GM19099 (cell line): ENCODE measurements around the gene SLC22A23.

Source experiments
- POLR2A ChIP-seq: IDR thresholded peaks from 3 replicates; pipeline ENCODE4 v1.6.1; 2011; ENCODE audit warnings: low read depth; ENCODE audit not compliant: insufficient read length; ENCODE audit errors: extremely low read depth

Gene SLC22A23, protein sequence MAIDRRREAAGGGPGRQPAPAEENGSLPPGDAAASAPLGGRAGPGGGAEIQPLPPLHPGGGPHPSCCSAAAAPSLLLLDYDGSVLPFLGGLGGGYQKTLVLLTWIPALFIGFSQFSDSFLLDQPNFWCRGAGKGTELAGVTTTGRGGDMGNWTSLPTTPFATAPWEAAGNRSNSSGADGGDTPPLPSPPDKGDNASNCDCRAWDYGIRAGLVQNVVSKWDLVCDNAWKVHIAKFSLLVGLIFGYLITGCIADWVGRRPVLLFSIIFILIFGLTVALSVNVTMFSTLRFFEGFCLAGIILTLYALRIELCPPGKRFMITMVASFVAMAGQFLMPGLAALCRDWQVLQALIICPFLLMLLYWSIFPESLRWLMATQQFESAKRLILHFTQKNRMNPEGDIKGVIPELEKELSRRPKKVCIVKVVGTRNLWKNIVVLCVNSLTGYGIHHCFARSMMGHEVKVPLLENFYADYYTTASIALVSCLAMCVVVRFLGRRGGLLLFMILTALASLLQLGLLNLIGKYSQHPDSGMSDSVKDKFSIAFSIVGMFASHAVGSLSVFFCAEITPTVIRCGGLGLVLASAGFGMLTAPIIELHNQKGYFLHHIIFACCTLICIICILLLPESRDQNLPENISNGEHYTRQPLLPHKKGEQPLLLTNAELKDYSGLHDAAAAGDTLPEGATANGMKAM

DNA sequence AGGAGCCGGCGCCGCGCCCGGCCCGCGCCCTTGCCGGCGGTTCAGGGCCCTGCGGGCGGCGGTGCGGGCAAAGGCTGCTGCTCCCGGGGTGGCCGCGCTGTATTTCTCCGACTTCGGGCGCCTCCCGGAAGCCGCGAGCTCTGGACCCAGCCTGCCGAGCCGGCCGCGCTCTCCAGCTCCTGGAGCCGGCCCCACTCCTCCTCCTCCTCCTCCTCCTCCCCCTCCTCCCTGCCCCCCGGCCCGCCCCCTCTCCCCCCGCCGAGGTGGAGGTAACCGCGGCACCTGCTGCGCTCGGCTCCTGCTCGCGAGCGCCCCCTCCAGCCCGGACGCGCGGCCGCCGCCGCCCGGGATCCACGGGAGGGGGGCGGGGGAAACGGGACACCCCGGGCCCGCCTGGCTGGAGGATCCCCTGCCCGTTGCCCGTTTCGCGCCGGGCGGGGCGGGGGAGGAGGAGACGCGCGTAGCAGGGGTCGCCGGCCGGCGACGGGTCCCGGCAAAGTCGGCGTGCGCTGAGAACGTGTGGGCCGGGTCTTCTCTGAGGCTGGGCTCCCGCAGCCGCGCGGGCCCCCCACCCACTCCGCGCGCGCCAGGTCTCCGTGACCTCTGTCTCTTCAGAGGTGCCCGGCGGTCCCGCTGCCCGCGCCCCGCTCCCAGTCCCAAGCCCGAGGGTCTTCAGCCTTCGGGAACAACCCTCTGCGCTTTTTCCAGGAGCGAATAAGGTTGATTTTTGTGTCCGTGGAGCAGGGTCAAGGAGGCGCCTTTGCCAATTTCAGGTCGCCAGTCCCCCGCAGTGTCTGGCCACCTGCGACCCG, at the start of gene SLC22A23:
Gene SLC22A23 (minus strand): TSS at position 153 of the 812 bp plus-strand sequence. CDS start 491 bp downstream, outside the sequence.
- no peak for TF ChIP-seq POLR2A

DNA sequence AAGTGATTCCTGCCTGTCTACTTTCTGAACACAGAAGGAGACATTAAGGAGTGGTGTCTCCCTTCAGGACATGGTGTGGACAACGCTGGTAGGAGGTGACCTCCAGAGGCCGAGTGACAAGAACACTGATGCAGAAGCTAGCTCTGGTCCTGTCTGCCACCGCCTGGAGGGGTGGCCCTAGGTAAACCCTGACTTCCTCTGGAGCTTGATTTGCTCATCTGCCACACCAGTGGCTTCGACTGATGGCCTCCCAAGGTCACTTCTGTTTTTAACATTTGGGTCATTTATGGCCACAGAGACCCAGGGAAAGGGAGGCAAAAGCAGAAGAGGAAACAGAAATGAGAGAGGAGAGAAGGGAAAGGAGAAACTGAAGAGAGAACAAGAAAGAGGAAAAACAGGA, 49.4 kb upstream of the SLC22A23 start:
- TF ChIP-seq POLR2A, result no peak

DNA sequence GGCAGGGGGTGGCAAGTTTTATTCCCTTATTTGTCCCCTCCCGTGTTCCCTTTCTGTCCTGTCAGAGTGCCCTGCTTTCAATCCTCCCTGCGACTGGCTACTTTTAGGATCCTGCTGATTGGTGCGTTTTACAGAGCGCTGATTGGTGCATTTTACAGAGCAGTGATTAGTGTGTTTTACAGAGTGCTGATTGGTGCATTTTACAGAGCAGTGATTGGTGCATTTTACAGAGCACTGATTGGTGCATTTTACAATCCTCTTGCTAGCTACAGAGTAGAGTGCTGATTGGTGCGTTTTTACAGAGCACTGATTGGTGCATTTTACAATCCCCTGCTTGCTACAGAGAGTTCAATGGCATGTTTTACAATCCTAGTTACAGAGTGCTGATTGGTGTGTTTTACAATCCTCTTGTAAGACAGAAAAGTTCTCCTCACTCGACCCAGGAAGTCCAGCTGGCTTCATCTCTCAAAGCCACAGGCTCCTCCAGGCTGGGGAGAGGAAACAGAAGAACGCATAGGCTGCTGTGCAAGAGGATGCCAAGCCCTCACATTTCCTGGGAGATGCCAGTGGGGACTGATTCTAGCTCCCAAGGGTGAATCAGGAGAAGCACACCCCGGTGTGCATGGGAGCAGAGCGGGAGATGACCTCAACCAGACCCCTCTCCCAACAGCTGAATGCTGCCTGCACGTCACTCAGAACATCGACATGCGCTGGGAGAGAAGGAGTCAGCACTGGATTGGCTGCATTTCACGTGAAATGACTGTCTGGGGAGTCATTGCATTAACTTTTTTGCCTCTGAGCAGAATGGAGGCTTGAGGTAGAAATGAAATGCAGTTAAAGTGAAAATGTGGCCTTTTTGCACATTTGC, 48.3 kb upstream of the SLC22A23 start:
- TF ChIP-seq POLR2A, result no peak

DNA sequence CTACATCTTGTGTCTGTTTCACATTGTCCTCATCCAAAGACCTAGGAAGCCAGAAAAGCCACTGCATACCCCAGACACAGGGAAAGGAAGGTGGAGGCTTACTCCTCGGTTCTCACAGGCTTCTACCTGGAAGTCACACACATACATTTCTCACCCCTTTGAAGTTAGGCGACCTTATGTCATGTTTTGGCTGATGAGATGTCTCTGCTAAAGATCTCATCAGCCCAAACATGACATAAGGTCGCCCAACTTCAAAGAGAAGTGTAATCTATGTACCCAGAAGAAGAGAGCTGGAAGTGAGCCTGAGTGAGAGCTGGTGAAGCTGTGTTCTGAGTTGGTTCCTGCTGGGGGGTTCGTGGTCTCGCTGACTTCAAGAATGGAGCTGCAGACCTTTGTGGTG, 47.5 kb upstream of the SLC22A23 start:
- TF ChIP-seq POLR2A, result no peak

DNA sequence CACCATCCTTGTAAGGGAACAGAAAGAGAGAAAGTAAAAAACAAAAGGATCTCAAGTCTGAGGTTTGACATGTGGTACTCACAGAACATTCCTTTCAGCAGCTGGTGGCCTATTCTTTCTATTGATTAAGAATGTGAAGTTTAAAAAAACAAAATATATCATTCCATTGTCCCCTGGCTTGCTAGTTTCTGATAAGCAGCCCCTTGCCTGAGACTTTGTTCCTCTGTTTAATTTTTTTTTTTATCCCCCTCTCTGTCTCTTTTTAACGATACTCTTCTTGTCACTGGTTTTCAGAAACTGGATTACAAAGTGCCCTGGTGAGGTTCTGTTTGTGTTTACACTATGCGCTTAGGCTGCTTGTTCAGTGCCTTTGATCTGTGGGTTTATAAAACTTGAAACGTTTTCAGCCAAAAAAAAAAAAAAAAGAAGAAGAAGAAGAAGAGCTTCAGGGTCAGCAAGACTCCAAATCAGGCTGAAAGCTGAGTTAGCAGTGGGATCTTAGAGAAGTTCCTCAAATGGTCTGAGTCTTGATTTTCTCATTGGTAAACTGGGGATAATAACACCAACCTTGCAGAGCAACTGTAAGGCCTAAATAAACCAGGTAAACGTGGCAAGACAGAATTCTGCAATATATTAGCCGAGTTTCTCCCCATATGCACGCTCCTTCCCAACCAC, 45.1 kb upstream of the SLC22A23 start:
- no peak for TF ChIP-seq POLR2A

DNA sequence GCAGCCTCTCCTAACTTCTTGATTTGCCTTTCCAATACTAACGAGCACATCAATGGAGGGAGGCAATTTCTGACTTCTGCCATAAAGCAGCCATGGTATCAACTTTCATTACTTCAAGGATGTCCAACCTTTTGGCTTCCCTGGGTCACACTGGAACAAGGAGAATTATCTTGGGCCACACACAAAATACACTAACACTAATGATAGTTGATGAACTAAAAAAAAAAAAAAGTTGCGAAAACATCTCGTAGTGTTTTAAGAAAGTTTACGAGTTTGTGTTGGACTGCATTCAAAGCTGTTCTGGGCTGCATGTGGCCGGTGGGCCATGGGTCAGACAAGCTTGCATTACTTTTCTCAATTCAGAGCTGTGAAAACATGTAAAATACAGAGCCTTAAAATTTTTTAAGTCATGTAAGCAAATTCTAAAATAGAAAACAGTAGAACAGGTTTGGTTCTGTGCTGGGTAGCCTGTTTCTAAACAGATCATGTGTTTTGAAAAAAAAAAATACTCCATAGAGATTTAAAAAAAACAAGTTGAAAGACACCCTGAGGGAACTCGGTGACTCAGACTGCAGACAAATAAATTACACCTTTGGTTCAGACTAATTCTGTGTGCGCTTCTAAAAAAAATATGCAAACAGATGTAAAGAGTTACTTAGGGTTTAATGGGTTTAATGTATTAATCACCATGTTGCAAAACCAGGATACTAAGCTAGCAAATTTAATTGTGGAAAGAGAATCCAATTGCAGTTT, 43.6 kb upstream of the SLC22A23 start:
- no peak for TF ChIP-seq POLR2A

DNA sequence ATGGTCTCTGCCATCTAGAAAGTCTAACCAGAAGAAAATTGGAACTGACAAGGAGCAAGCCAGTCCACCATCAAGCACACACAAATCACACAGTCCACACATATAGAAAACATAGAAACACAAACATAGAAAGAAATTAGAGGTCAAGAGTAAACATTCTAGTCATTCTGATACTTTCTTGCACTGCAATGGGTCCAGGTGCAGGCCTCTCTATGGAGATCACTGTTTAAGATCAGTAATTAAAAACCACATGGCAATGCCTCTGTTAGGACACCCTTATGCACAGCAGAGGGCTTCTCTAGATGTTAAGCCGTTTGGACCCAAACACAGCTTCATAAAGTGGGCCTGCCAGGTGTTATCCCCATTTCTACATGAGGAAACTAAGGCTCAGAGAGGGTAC, 42.8 kb upstream of the SLC22A23 start:
- no peak for TF ChIP-seq POLR2A

DNA sequence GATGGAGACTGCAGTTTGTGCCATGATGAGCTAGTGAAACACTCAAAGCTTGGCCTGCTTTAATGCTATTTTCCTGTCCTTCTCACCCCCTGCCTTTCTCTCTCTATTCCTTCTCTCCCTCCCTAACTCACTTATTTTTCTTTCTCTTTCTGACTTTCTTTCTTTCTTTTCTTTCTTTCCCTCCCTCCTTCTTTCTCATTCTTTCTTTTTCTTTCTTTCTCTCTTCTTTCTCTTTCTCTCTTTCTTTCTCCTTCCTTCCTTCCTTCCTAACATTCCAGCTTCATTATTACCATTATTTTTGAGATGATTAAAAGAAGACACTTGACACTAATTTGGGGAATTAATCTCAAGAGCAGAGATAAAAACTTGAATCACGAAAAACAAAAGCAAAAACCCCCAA, 39.5 kb upstream of the SLC22A23 start:
- TF ChIP-seq POLR2A, result no peak

DNA sequence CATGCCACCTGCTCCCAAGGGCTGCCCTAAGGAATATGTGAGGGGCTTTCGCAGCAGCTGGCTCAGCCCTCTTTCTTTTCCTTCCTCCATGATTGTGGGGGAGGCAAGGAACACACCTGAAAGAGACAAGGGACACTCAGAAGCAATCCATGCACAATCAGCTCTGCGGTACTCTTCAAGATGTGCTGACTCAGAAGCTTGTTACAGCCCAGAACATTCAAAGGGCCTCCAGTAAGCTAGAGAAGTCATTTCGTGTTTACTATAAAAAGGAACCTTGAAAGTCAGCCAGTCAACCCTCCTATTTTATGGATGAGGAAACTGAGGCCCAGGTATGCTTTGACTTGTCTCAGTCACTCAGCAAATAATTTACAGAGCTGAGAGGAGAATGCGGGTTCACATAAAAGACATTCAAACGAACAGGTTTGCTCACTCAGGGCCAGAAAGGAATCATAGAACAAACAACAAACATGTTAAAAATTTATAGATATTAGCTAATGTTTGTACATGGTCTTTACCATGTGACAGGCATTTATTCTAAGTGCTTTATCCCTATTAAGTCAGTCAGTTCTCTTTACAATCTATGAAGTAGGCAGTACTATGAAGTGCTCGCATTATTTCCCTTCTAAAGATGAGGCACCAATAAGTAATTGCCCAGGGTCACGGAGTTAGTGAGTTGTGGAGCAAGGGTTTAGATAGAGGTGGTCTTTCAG, 37.7 kb upstream of the SLC22A23 start:
- no peak for TF ChIP-seq POLR2A

DNA sequence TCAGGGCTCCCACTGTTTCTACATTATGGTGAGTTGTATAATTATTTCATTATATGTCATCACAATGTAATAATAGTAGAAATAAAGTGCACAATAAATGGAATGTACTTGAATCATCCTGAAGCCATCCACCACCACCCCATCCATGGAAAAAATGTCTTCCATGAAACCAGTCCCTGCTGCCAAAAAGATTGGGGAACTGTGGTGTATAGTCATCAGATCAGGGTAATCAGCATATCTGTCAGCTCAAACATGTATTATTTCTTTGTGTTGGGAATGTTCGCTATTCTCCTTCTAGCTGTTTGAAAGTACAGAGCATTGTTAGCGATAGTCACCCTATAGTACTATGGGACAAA, 33.8 kb upstream of the SLC22A23 start:
- no peak for TF ChIP-seq POLR2A

DNA sequence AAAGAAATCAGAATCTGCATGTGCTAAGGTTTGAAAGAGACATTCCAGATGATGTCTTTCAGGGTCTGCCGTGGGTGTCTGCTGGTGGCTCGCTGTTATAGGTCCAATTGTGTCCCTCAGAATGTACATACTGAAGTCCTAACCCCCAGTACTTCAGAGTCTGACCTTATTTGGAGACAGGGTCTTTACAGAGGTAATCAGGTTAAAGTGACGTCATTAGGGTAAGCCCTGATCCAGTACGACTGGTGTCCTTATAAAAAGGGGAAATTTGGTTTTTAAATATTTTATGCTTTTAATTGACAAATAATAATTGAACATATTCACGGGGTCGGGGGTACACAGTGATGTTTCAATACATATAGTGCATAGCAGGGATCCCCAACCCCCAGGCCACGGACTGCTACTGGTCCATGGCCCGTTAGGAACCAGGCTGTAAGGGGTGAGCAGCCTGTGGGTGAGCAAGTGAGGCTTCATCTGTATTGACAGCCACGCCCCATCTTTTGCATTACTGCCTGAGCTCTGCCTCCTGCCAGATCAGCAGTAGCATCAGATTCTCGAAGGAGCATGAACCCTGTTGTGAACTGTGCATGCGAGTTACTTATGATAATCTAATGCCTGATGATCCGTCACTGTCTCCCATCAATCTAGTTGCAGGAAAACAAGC, 33.2 kb upstream of the SLC22A23 start:
- no peak for TF ChIP-seq POLR2A

DNA sequence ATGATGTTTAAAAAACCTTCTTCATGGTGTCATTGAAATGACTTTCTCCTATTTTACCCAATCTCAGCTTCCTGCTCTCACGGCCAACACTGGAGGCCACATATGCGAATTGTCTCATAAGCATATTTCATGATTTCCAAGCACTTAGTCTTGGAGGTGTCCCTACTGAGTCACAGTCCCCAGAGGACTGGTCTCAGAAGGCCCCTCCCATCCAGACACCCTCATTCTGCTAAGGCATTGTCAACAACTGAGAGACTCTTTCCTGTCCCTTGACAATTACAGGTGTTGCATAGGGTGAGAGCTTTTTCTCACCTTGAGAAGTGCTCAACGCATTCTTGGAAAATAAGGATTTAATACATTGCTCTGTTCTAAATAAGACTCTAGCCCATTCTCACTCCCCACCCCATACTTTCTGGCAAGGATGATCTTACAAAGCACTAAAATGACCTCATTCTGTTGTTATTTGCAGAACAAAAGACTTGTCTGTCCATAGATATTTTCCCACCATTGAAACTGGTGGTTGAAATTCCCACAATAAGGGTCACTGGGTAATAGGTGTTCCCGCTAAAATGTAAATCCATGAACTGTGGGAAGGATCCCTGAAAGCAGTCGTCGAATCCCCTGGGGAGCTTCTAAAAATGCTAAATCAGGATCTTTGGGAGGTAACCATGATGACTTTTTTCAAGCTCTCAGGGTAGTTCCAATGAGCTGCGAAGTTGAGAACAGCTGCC, 32.3 kb upstream of the SLC22A23 start:
- TF ChIP-seq POLR2A, result no peak
